Fibroblast of peridontal ligament (primary cell): ENCODE results near the gene COL6A5.
"Not testable (repeated sequence)": the region's sequence is repeated elsewhere in the genome, so short reads cannot be mapped to it uniquely, and the experiment has no call there.

Source experiments
- DNase-seq: peaks from one replicate; pipeline ENCODE4 v3.0.0-alpha.2; 2010; ENCODE audit errors: extremely low read depth

Gene COL6A5

GRCh38 chr3:130384476-130385025 is 39.1 kb downstream of the COL6A5 start:
- no peak for DNase-seq

GRCh38 chr3:130386604-130387263 is 41.3 kb downstream of the COL6A5 start:
- no peak for DNase-seq

- DNase-seq, result no peak
Measured at GRCh38 chr3:130389743-130390478, 44.4 kb downstream of the COL6A5 start.

- no peak for DNase-seq
Measured at GRCh38 chr3:130392266-130392665, 46.8 kb downstream of the COL6A5 start.

DNA sequence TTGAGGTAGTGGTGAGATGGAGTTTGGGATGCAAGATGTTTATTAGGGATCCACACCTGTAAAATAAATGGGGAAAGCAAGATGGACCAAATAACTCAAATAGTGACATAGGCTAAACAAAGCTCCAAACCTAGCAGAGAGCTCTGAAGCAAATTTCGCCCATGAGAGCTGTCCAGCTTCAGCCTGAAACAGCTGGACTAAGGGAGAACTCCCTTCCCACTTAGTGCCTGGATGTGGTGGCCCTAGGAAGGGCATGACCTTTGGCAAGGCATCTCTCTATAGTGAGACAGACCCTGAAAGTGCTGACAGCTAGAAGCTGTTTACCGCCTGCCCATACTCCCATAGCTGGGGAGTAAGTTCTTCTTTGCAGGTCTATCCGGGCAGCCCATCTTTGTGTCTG is 48.1 kb downstream of the COL6A5 start:
- no peak for DNase-seq

- no peak for DNase-seq
Measured at GRCh38 chr3:130395331-130395730, 49.9 kb downstream of the COL6A5 start.

DNA sequence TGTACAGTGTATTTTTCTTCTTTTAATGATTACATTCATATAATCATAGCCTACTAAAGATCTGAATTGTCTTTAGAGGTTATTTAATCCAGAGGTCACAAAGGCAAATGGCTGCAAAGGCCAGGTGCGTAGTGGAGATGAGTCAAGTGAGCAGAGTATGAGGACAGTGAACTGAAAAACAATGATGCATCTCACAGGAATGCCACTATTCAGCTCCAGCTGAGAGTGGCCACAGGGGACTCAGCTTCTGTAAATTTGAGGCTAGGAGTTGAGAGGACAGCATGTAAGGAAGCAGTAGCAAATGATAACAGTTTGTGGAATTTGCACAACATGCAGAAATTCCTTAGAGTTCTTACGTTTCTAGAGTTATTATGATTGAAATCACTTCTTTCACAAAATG is 50.4 kb downstream of the COL6A5 start:
- DNase-seq, result no peak

GRCh38 chr3:130404401-130404800 is 58.9 kb downstream of the COL6A5 start:
- DNase-seq, result no peak

GRCh38 chr3:130405956-130406355 is 60.5 kb downstream of the COL6A5 start:
- DNase-seq, result no peak

- not testable (repeated sequence) for DNase-seq
Measured at GRCh38 chr3:130408253-130408652, 62.8 kb downstream of the COL6A5 start.

DNA sequence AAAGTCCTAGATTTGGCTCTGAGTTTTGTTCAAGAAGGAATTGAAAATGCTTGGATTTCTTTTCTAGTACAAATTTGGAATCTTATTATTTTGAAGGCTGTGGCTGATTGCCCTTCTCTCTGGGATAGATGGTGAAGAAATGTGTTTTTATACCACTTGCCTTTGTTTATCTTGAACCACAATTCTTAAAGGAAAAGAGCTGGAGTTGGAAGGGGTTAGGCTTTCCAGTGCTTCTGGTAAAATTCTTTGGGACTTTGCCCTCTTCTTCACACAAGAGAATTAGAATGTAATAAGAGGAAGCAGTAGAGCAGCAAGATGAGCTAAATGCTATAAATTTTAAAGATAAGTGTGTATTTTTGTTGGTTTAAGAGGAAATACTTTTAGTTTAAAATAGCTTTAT is 65.8 kb downstream of the COL6A5 start:
- DNase-seq, result no peak

DNA sequence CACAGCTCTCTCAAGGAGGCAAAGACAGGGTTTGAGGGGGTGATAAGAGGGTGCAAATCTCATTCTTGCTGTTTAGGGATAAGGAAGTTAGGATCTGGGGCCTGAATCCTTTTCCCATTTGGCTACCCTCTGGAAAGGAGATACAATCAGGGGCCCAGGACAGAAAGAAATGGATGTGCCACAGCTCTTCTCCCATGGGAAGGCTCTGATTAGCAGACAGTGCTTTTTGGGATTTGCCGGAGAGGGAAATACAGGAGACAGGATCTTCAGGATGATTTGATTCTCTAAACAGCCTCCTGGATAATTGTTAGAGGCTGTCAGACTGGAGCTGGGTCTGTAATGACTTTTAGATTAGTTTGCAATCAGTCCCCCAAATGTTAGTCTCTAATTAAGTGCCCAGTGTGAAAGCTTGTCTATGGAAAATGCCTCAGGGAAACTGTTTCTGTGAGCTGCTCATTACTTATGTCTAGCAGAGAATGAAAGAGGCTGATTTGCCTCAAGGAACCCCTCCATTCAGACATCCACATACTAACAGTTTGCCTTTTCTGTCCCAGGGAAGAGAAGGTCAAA is 67.6 kb downstream of the COL6A5 start:
- DNase-seq, result no peak

DNA sequence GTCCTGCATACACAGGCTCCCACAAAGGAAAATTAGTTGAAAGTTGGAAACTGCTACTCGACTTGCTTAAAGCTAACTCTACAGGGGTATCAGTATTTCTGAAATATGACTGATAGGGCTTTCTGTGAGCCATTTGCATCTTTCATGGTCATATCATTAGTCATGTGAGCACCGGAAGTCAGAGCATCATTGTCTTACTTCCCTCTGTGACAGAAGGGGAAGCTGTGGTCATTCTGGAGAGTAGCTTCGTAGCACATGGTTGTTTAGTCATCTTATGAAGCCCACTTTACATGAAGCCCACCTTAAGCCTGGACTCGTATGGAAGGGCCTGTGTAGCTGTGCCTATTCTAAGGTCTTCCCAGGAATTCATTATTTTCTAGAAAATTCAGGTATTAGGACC is 69.0 kb downstream of the COL6A5 start:
- no peak for DNase-seq

GRCh38 chr3:130420466-130420865 is 75.0 kb downstream of the COL6A5 start:
- no peak for DNase-seq

DNA sequence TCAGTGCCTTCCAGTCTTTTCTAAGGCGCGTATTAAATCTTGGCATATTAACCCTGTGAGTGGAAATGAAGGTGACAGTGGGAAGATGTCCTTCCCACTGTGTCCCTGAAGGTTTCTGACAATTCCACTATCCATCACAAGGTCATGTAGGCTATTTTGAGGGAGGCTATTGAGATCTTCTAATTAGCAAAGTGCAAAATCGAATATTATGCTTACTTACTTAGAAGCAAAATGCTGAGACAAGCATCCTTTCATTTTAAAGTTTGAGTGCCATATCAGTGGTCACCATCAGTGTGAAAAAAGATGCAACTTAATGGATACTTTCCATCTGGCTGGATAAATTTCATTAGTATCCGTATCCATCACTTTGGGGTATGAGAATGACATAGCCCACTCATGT is 77.6 kb downstream of the COL6A5 start:
- DNase-seq, result no peak

DNA sequence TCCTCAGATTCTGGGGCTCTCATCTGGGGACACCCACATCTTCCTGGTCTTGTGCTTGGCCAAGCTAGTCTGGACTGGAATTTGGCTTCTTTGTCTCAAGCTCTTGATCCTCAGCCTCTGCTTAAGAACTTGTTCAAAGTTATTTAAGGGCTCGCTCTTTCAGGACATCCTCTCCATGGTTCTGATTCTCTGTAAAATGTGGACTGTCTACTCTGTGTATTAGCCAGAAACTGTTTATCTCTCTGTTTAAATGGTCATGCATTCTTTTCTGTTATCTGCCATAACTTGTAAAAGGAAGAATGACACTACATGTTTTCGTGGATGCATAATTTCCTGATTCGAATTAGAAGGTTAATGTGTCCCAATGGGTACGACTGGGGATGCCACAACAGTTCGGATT is 79.4 kb downstream of the COL6A5 start:
- no peak for DNase-seq

- no peak for DNase-seq
Measured at GRCh38 chr3:130425484-130425883, 80.0 kb downstream of the COL6A5 start.

DNA sequence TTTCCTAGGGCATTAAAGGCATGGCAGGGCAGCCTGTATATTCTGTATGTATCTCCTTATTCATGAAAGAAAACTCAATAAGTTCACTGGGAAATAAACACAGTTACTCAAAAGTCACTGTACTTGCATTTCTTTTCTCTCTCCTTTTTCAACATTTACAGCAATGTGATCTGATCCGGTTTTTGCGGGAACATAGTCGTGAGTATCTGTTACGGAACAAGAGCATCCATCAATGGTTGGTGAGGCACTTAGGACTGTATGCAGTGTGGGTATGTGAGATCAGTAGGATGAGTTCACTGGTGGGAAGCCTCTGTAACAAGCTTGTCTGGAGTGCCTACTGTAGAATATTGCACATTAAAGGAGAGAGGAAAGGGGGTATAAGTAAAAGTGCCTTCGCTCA is 80.7 kb downstream of the COL6A5 start:
- no peak for DNase-seq

DNA sequence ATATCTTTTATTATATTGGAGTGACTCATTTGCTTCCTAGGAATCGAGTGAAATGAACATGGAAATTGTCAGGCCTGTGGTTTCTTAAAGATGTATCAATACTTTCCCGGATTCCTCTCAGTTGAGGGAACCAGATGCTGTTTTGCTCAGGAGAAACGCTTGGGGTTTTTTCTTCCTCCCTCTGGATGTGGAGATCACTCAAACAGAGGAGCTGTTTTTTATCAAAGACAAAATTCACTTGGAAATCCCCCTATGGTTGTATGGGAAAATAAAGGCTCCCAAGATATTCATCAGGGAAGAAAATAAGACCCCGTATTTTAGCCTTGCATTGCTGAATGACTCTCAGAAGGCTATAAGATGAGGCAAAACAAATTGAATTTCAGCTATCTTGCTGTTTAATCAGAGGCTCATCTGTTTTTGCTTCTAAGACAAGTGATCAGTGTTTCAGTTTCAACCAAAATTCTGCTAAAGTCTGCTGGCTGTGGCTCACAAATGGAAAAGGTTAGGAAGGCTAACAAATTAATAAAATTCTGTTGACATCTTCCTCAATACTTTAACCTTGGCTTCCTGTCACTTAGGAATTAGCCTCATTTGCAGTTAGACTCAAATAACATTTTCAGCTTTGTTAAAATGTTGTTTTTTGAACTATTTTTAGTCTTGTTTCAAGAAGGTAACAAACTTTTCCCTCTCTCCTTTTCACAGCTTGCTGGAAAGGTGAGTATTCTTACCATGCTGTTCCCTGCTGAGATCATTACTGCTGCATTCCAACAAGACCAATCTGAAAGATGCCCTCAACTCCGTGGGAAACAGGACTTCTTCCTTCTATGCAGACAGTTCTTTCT is 83.6 kb downstream of the COL6A5 start:
- DNase-seq, result no peak

DNA sequence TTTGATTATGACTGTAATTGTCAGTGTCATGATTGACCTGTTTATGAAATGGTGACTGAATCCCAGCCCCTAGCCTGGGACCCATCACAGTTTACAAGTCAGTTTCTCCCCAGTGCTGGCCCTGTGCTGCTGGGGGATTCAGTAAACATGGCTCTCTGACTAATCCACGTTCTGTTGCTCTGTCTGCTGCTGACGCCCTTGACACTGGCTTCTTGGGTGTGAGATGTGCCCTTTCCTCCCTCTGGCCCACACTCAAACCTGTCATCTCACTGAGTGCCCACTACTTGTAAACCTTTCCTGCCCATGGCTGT is 84.2 kb downstream of the COL6A5 start:
- DNase-seq, result no peak

DNA sequence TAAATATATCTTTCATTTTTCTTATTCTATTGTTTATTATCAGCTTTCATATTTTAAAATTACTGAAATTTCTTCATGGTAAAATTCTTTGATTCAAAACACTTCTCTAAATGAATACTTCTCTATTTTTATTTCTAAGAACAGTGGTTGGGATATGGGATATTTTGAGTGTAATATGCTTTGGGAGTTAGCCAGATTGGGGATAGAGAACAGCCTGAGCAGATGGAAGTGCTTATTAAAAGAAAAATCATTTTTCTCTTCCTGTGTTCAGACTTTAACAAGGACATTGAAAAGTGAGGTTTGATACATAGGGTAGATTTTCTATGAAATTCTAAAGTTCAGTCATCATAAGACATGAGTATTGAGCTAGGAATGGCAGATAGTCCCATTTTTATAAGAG is 84.8 kb downstream of the COL6A5 start:
- DNase-seq, result no peak

- DNase-seq, result not testable (repeated sequence)
Measured at GRCh38 chr3:130432086-130432485, 86.6 kb downstream of the COL6A5 start.
